ENCODE results near the gene RPLP1. TPM values are rescaled to one million over a fixed set of nuclear protein-coding genes. Genes with fewer than 3 reads are reported as not detected.
A peak's percentile ranks its signal among the peaks of the same experiment; 100 is the strongest.

Gene RPLP1
- total RNA-seq, 1 donor from 2014 or later = 1,296 TPM

DNA sequence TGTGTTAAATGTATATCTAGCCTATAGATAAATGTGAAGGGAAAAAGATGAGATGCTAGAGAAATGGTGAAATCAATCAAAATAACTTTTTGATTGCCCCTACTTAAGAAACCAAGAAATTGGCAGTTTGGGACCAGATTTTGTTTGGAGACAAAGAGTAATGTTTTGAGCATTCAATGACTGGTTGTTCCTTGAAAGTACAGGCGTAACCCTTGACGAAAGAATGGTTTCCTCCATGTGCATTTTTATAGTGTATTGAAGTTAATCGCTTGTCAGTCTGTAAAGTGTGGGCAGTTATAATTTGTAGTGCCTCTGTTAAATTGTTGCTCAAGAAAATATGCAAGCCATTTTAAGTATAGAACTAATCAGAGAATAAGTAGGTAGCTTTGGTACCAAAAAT, 37.2 kb upstream of the RPLP1 start:
- no peak for DNase-seq (ENCODE audit: low spot score in 2 of 2, unreplicated experiment in 2 of 2)
- Mint-ChIP-seq H3K4me3 (peak overlapping the region; percentile 84), H3K36me3 (peaks cover 19% of the 10 kb centered on the region), H3K9me3 (no peaks in the 10 kb centered on the region), H3K27ac (peak overlapping the region; percentile 96), H3K4me1 (peaks cover 33% of the 10 kb centered on the region), H3K27me3 (ENCODE audit: low read depth) (no peaks in the 10 kb centered on the region)
- TF ChIP-seq, protein P1, sequence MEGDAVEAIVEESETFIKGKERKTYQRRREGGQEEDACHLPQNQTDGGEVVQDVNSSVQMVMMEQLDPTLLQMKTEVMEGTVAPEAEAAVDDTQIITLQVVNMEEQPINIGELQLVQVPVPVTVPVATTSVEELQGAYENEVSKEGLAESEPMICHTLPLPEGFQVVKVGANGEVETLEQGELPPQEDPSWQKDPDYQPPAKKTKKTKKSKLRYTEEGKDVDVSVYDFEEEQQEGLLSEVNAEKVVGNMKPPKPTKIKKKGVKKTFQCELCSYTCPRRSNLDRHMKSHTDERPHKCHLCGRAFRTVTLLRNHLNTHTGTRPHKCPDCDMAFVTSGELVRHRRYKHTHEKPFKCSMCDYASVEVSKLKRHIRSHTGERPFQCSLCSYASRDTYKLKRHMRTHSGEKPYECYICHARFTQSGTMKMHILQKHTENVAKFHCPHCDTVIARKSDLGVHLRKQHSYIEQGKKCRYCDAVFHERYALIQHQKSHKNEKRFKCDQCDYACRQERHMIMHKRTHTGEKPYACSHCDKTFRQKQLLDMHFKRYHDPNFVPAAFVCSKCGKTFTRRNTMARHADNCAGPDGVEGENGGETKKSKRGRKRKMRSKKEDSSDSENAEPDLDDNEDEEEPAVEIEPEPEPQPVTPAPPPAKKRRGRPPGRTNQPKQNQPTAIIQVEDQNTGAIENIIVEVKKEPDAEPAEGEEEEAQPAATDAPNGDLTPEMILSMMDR (IDR thresholded peaks at IDR 0.05; ENCODE audit: unreplicated experiment) = no peak

DNA sequence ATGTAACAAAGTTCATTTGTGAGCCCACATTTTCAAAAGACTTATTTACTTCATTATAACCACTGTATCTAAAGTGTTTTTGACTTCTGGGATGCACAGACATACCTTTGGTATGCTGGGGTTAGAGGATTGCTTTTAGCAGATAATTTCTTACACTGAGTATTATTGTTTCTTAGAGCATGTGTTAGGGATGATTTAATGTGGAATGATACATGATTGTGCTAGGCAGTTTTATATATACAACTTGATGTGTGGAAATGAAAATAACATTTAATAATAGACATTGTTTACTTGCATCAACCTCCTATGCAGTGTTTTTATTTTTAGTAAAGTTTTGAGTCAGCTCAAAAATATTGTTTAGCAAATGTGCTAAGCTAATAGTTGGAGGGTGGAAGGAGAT, 35.0 kb upstream of the RPLP1 start:
- Mint-ChIP-seq H3K4me1 (peaks cover 30% of the 10 kb centered on the region), H3K27me3 (ENCODE audit: low read depth) (no peaks in the 10 kb centered on the region), H3K36me3 (peaks cover 24% of the 10 kb centered on the region), H3K27ac (peak overlapping the region; percentile 54), H3K9me3 (no peaks in the 10 kb centered on the region), H3K4me3 (no peak overlapping the region)
- no peak for DNase-seq (ENCODE audit: low spot score in 2 of 2, unreplicated experiment in 2 of 2)
- TF ChIP-seq, protein P1 (IDR thresholded peaks at IDR 0.05; ENCODE audit: unreplicated experiment) = no peak

GRCh38 chr15:69421498-69421897, 31.1 kb upstream of the RPLP1 start:
- Mint-ChIP-seq H3K4me3 (no peak overlapping the region), H3K27me3 (ENCODE audit: low read depth) (no peaks in the 10 kb centered on the region), H3K36me3 (peaks cover 33% of the 10 kb centered on the region), H3K4me1 (peaks cover 6% of the 10 kb centered on the region), H3K9me3 (no peaks in the 10 kb centered on the region), H3K27ac (no peak overlapping the region)
- TF ChIP-seq, protein P1 (IDR thresholded peaks at IDR 0.05; ENCODE audit: unreplicated experiment) = no peak
- DNase-seq (ENCODE audit: low spot score in 2 of 2, unreplicated experiment in 2 of 2) = no peak

DNA sequence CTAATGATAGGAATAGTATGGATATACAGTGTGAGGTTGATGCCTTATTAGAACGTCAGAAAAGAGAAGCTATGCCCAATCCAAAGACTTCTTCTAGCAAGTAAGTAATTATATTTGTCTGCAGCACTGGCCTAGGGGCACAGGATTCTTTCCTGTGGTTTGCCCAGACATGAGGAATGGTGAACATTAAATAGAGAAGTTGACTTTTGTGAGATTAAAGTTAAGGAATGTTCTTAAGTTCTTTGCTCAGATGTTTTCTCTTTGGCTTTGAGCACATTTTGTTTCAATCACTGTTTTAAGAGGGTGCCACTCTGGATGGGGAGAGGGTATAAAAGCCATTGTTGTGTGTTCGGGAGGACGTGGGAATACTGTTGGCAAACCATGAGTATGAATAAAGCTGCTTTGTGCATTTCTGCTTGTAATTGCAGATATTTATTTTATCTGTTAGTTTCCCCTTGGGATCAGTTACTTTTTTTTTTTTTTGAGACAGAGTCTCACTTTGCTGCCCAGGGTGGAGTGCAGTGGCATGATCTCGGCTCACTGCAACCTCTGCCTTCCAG, 30.2 kb upstream of the RPLP1 start:
- TF ChIP-seq, protein P1 (IDR thresholded peaks at IDR 0.05; ENCODE audit: unreplicated experiment) = no peak
- Mint-ChIP-seq H3K27ac (peak overlapping the region; percentile 40), H3K9me3 (no peaks in the 10 kb centered on the region), H3K4me1 (peaks cover 6% of the 10 kb centered on the region), H3K36me3 (peaks cover 35% of the 10 kb centered on the region), H3K27me3 (ENCODE audit: low read depth) (no peaks in the 10 kb centered on the region), H3K4me3 (no peak overlapping the region)
- DNase-seq (ENCODE audit: low spot score in 2 of 2, unreplicated experiment in 2 of 2) = no peak

- peaks cover 30% of the 10 kb centered on the region for H3K36me3 Mint-ChIP-seq
- H3K4me3 Mint-ChIP-seq = no peak overlapping the region
- H3K4me1 Mint-ChIP-seq = peaks cover 4% of the 10 kb centered on the region
- H3K9me3 Mint-ChIP-seq = no peaks in the 10 kb centered on the region
- no peak for DNase-seq (ENCODE audit: low spot score in 2 of 2, unreplicated experiment in 2 of 2)
- no peaks in the 10 kb centered on the region for H3K27me3 Mint-ChIP-seq (ENCODE audit: low read depth)
- no peak overlapping the region for H3K27ac Mint-ChIP-seq
- TF ChIP-seq, protein P1 (IDR thresholded peaks at IDR 0.05; ENCODE audit: unreplicated experiment) = no peak
These were observed 28.6 kb upstream of the RPLP1 start for GRCh38 chr15:69424001-69424400.
